GM10847 (cell line): ENCODE data around the gene POLN.

Experiments
- POLR2A ChIP-seq: IDR thresholded peaks from 2 replicates; pipeline ENCODE4 v1.6.1; 2011; ENCODE audit not compliant: insufficient read length; ENCODE audit errors: extremely low read depth

POLN gene

GRCh38 chr4:2222838-2223237 lies 19.1 kb downstream of the POLN start:
- no peak for TF ChIP-seq POLR2A

GRCh38 chr4:2220016-2220630 lies 21.8 kb downstream of the POLN start:
- TF ChIP-seq POLR2A: no peak

GRCh38 chr4:2219233-2219760 lies 22.6 kb downstream of the POLN start:
- TF ChIP-seq POLR2A: no peak

- TF ChIP-seq POLR2A: no peak
Measured at GRCh38 chr4:2218436-2218835, 23.5 kb downstream of the POLN start.

GRCh38 chr4:2217726-2218125 lies 24.2 kb downstream of the POLN start:
- no peak for TF ChIP-seq POLR2A

- TF ChIP-seq POLR2A: no peak
Measured at GRCh38 chr4:2212831-2213230, 29.1 kb downstream of the POLN start.

GRCh38 chr4:2194496-2194895 lies 47.4 kb downstream of the POLN start:
- no peak for TF ChIP-seq POLR2A

- no peak for TF ChIP-seq POLR2A
Measured at GRCh38 chr4:2193326-2193725, 48.6 kb downstream of the POLN start.

GRCh38 chr4:2186865-2187172 lies 55.1 kb downstream of the POLN start:
- no peak for TF ChIP-seq POLR2A

- TF ChIP-seq POLR2A: no peak
Measured at GRCh38 chr4:2186133-2186864, 55.6 kb downstream of the POLN start.

- no peak for TF ChIP-seq POLR2A
Measured at GRCh38 chr4:2183394-2183793, 58.5 kb downstream of the POLN start.

- no peak for TF ChIP-seq POLR2A
Measured at GRCh38 chr4:2182994-2183393, 58.9 kb downstream of the POLN start.

GRCh38 chr4:2180410-2180809 lies 61.5 kb downstream of the POLN start:
- TF ChIP-seq POLR2A: no peak

GRCh38 chr4:2179717-2180116 lies 62.2 kb downstream of the POLN start:
- TF ChIP-seq POLR2A: no peak

GRCh38 chr4:2178986-2179385 lies 62.9 kb downstream of the POLN start:
- TF ChIP-seq POLR2A: no peak

GRCh38 chr4:2177443-2178093 lies 64.4 kb downstream of the POLN start:
- TF ChIP-seq POLR2A: no peak
